SH-SY5Y (cell line): Measurements from ENCODE around the gene SRPX.

ENCODE experiments used
- GATA2 ChIP-seq: IDR thresholded peaks from 2 replicates; pipeline ENCODE4 v1.6.1; 2011; ENCODE audit warnings: mild to moderate bottlenecking, low read depth, low read length
- GATA3 ChIP-seq: IDR thresholded peaks from 2 replicates; pipeline ENCODE4 v1.6.1; 2011; ENCODE audit warnings: low read depth, mild to moderate bottlenecking, low read length, moderate library complexity

DNA sequence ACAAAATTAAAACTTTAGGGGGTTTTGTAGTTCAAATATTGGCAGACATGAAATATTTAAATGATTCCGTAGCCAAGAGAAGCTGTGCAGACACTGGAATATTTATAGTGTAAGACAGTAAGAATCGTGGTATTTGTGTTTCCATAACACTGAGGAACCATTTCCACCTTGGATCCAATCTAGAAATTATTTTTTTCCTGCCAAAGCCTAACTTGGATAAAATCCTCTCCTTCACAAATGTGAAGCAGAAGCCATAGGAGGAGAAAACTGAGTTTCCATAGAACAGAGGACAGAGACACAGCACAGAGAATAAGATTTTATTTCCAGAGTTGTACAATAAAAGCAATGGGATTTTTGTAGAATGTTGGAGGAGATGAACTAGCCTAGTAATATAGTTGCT, 19.9 kb upstream of the SRPX start:
- TF ChIP-seq GATA2 (no peak), GATA3 (no peak)
